Measurements from ENCODE around the gene NGEF.

DNA sequence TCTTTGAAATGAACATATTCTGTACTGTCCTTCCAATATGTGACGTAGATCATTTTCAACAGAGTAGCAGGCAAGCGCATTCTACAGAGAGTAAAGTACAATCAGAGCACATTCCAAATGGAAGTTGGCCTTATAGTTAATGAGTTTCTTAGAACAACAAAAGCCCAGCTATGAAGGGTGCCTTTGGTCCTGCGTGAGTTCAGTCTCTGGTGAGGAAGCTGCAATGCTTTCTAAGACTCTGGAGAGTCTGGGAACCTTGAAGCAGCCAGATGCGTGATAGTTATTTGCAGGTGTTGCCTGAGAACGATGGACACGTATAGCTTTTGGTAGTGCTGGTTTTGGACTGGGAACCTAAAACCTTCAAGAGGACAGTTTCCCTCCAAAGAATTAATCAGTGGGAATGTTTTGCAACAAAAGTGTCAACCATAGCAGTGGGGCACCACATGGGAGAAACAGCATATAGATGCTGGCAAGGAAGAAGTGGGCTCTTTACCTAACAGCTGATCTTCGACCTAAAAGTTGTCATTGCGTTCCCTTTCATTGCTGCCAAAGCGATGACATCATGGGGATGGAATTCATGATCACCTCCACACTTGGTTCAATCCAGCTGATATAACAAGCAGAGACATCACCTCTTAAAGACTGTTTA lies 152.3 kb downstream of the NGEF start:
- TF ChIP-seq, protein P1, sequence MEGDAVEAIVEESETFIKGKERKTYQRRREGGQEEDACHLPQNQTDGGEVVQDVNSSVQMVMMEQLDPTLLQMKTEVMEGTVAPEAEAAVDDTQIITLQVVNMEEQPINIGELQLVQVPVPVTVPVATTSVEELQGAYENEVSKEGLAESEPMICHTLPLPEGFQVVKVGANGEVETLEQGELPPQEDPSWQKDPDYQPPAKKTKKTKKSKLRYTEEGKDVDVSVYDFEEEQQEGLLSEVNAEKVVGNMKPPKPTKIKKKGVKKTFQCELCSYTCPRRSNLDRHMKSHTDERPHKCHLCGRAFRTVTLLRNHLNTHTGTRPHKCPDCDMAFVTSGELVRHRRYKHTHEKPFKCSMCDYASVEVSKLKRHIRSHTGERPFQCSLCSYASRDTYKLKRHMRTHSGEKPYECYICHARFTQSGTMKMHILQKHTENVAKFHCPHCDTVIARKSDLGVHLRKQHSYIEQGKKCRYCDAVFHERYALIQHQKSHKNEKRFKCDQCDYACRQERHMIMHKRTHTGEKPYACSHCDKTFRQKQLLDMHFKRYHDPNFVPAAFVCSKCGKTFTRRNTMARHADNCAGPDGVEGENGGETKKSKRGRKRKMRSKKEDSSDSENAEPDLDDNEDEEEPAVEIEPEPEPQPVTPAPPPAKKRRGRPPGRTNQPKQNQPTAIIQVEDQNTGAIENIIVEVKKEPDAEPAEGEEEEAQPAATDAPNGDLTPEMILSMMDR (IDR thresholded peaks at IDR 0.05): no peak
- TF ChIP-seq ZFX (IDR thresholded peaks at IDR 0.05; ENCODE audit: borderline replicate concordance): no peak

All from 22Rv1 (cell line).